ENCODE measurements around the gene MRPL34.
"Not testable (repeated sequence)": the region's sequence is repeated elsewhere in the genome, so short reads cannot be mapped to it uniquely, and the experiment has no call there.

Gene MRPL34

DNA sequence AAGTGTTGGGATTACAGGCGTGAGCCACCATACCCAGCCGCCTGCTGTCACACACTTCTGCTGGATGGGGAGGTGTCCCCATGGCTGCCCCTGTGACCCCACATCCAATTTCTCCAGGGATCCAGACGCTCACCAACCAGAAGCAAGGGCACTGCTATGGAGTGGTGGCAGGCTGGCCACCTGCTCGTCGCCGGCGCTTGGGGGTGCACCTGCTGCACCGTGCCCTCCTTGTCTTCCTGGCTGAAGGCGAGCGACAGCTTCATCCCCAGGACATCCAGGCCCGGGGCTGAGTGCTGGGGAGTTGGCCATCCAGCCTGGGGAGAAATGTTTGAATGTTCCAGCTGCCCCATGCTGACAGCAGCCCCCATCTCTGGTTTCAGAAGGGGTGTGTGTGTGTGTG lies 19.4 kb upstream of the MRPL34 start:
- DNase-seq = no peak

DNA sequence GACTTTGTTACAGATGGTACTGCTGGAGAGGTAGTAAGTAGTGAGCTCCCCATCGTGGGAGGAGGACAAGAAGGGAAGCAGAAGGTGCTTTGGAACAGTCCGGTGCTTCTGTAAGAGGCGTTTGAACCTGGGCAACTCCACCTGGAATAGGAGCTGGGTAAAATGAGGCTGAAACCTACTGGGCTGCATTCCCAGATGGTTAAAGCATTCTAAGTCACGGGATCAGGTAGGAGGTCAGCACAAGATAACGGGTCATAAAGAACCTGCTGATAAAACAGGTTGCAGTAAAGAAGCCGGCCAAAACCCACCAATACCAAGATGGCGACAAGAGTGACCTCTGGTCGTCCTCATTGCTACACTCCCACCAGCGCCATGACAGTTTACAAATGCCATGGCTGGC lies 18.9 kb upstream of the MRPL34 start:
- no peak for DNase-seq

DNA sequence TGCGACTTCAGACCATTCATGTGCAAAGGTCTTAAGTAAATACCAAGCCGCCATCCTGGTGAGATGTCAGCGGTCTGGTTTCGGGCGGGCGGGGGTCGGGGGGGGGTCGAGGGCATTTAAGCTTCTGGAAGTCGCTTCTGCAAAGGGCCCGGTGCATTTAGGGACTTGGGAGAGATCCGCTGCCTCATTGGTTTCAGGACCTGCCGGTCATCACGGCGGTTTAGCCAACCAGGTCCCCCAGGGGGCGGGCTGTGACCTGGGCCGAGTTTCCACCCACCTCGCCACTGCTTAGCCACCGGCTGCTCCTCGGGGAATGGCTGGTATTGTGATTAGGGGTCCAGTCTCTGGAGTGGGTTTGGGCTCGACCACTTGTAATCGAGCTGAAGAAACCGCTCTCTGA lies 16.2 kb upstream of the MRPL34 start:
- DNase-seq = no peak

DNA sequence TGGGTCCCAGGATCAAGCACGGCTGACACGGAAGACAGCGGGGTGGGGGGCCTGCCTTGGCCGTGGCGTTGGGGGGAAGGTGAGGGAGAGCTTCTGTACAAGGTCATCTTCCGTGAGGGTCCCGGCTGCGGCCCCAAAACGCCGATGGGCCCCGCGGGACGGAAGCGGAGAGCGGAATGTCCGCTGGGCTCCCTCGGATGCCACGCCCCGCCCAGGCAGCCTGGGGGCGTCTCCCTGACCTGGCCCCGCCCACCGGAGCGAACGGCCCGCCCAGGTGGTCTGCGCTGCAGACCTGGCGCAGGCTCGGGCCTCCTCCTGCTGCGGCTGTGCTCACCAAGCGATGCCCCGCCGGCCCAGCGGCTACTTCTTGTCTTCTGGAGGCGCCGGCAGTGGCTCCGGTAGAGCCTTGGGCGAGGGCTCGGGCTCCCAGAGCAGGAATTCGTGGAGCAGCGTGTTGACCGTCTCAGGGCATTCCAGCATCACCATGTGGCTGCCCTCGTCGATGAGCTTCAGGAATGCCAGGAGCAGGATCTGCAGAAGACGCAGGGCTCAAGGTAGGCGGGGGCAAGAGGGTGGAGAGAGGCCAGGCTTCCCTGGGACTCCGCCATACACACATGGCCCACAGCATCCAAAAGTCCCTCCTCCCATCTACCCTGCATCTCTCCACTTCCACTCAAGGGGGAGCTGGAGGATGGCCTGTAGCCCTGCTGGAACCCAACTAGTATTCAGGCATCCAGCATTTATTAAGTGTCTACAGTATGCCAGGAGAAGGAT lies 13.2 kb upstream of the MRPL34 start:
- no peak for DNase-seq

DNA sequence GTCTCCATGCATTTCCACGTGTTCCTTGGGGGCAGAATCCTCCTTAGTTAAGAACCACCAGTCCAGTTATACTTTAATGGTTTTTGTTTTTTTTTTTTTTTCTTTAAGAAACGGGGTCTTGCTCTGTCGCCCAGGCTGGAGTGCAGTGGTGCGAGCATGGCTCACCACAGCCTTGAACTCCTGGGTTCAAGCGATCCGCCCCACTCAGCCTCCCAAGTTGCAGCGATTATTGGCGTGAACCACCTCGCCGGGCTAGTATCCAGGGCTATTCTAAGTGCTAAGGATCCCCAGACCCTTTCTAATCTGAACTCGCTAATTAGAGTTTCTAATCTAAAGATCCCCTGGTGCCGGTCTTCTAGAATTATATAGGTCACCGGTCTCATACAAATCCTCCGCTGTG lies 12.1 kb upstream of the MRPL34 start:
- no peak for DNase-seq

DNA sequence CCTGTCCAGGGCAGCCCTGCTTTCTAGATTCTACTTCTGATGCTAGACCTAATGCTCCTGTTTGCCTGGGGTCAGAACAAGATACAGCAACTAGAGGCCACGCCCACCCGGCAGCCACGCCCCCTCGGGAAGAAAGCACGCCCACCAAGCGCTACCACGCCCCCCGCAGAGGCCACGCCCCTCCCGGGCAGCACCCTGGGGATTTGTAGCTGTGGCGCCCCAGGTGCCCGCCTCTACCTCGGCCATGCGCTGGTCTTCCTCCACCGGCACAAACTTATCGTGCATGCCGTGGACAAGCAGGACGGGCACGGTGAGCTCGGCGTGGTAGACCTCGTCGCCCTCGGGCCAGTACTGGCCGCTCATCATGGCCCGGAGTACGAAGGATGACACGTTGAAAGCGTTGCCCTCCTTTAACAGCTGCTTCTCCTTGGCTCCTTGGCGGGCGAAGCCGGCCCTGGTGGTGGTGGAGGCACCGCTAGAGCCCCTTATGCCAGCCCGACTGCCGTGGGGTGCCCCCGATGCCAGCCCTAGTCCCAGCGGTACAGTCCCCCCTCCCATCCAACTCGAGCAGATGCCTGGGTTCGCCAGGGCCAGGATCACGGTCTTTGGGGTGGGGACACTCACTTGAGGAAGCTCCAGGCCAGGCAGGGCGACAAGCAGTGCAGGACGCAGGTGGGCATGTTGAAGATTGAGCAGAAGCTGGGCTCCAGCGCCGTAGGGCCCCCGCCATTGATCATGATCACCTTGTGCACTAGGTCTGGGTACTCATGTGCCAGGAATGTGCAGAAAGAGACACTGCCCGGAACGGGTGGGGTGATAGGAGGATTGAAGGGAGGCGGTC lies 11.4 kb upstream of the MRPL34 start:
- DNase-seq = no peak

DNA sequence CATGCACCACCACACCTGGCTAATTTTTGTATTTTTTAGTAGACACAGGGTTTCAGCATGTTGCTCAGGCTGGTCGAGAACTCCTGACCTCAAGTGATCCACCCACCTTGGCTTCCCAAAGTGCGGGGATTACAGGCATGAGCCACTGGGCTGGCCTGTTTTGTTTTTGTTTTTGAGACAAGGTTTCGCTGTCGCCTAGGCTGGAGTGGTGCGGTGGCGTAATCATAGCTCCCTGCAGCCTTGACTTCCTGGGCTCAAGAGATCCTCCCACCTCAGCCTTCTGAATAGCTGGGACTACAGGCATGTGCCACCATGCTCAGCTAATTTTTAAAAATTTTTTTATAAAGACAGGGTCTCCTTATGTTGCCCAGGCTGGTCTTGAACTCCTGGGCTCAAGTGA lies 10.1 kb upstream of the MRPL34 start:
- DNase-seq = not testable (repeated sequence)

DNA sequence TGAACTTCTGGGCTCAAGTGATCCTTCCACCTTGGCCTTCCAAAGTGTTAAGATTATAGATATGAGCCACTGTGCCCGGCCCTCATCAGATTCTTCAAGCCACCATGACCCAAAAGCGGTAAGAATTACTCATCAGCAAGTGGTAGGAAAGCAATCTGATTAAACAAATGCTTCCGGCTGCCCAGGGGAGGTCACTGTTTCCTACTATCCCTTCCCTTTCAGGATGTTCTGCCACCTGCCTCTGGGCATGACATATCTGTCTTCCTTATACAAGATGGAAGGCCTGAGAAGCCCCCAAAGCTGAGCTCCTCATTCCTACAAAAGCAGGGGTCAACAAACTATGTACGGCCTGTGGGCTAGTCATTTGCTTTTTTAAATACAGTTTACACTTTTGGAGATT lies 9.4 kb upstream of the MRPL34 start:
- DNase-seq = no peak

DNA sequence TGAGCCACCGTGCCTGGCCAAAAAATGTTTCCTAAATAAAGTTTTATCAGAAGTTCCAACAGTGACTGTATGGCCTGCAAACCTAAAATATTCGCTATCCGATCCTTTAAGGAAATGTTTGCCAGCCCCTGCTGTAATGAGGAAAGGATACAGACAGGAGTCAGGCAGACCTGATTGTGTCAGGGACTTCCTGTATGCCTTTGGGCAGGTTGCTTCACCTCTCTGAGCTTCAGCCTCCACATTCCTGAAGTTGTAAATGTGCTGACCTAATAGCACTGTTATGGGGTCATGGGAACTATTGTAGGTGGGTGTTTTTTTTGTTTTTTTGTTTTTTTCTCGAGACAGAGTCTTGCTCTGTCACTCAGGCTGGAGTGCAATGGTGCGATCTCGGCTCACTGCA lies 8.7 kb upstream of the MRPL34 start:
- DNase-seq = no peak

DNA sequence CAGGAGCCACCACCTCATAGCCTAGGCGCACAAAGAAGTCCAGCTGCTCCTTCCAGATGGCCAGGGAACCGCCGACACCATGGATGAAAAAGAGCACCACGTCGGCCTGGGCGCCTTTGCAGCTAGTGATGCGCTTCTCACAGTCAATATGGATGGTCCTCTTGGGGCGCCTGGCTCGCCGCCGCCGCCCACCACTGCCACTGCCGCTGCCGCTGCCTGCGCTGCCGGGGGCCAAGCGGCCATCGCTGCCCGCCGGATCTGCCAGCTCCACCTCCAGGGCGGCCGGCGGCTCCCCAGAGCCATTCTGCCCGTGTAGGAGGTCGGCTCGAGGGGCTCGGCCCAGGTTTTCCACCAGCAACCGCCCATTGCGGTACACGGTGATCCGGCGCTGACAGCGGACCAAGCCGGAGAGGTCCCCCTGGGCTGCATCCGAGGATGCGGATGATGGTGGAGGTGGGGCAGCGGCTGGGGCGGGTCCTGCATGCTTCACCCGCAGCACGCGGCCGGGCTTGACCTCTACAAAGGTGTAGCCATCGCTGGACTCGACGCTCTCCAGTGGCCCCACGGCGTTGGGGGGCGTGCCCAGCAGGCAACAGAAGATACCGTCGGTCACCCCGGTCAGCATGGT lies 4.6 kb upstream of the MRPL34 start:
- DNase-seq = no peak

DNA sequence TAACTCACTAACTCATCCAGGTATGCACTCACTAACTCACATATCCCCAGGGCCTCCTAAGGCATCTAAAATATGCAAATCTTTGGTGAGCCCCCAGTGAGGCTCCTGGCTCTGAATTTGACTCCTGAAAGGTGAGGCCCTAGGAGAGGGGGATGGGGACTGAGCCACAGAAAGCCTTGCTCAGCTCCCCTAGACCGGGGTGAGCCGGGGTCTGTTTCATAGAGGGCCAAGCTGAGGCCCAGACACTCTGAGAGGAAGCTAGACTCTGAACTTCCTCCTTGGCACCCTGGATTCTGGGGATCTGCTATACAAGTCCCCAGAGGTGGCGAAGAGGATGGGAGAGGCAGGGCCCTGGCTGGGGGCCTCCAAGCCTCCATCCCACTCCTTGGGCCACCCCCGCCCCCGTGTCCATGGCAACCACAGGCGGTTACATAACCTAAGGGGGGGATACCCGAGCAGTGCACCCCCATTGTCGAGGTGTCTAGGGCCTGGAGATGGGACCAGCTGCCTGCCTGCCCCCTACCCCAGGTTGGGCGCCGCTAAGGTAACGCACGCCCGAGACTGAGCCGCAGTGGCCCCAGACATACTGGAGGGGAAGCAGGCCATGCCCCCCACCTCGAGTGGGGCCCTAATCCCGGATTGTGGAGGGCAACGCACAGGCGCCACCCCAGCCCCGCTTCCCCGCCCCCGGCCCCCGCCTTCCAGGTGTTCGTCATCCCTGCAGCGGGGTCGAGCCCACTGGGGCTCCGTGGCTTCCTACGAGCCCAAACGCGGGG lies 3.1 kb upstream of the MRPL34 start:
- no peak for DNase-seq

DNA sequence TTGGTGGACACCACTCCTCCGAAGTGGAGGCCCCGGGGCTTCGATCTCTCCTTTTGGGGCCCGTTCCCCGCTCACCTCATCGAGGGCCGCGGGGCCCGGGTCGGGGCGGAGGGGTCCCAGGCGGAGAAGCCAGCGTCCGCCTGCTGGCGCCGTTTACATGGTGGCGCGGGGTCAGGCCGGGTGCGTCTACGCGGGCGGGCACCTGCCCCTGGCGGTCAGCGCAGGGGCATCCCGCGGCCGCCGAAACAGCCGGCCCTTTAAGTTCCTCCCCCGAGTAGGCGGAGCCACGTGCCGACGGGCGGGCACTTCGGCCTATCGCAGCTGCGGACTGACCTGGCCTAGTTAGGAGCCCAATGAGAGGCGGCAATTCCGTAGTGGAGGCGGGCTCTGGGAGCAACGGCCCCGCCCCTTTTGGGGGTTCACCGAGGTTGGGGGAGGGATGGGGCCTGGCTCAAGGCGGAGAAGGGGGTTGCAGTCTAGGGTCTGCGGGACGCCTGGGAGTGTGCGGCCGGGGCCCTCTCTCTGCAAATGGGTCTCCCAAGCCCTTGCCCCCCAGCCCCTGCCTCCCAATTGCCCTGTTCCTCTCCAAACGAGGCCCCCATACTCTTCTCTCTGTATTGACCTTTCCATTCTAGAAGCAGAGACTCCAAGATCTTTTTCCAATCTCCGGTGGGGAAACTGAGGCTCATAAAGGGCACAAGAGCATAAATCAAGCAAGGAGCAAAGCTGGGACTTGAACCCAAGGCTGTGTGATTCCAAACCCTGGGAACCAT lies 2.3 kb upstream of the MRPL34 start, which contains the start of gene ABHD8:
TSS of gene ABHD8 (minus strand) at position 259 of the 773 bp plus-strand sequence. CDS start 1,809 bp downstream, outside the sequence.
- DNase-seq = peak; percentile 88

DNA sequence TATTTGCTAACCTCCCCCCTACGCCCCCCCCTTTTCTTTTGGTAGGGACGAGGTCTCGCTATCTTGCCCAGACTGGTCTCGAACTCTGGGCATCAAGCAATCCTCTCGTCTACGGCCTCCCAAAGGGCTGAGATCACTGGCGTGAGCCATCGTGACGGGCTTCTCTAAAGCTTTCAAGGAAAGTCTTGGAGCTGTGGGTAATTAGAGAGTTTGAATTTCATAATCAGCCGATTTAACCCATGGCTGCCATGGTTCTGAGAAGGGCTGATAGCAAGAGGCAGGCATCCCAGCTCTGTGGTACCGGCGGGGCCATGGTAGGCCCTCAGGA lies 1.8 kb upstream of the MRPL34 start:
- DNase-seq = no peak

DNA sequence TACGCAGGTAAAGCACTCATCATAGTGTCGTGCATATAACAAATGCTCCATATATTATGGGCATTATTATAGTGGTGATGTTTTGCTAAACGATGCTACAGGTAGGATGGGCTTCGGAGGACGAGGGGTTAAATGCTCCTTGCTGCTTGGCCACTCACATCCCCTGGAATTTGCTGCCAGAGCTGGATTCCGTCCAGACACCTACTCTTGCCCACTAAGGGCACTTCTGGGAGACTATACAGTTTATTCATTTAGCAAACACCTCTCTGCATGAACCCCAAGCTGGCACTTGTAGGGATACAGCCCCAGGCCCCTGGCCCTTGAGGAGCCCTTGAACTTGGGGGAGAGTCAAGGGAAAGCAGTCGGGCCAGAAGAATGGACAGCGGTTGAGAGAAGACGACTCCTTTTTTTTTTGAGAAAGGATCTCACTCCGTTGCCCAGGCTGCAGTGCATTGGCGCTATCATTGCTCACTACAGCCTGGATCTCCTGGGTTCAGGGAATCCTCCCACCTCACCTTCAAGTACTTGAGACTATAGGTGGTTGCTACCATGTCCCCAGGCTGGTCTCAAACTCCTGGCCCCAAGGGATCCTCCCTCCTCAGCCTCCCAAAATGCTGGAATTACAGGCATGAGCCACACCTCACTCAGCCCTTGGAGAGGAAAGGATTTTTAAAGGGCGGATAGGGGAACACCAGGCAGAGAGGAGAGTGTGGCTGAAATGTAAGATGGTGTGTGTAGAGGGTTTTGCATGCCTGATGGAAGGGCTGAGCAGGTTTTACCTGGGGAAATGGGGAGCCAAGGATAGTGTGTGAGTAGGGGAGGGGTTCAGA lies 1.1 kb upstream of the MRPL34 start:
- no peak for DNase-seq

DNA sequence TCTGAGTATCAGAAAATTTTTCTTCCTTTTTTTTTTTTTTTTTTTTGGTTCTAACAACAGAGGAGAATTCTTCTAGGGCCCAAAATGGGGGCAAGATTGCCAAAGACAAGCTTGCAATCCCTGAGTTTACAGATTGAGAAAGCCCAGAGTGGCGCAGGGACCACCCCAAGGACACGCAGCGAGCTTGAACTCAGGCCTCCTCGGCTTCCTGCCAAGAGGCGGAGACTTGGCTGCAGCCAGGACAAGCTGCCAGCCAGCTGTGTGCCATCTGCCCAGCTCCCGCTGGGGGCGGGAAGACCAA lies 506 bp upstream of the MRPL34 start:
- DNase-seq = no peak

DNA sequence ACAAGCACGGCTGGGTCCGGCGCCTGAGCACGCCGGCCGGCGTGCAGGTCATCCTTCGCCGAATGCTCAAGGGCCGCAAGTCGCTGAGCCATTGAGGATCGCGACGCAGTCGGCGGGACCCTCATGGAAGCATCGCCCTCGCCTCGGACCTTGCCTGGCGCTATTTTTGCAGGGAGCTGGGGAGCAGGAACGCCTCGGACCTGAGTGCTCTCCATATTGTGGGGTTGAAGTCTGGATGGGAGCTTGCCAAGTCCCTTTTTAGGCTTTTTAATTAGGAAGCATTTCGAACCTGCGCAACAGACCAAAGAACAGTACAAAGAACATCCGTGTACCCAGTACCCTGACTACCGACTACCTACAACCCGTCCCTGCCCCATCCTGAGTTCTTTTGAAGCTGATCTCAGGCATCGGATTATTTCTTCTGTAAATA lies 628 bp downstream of the MRPL34 start:
- DNase-seq = no peak

DNA sequence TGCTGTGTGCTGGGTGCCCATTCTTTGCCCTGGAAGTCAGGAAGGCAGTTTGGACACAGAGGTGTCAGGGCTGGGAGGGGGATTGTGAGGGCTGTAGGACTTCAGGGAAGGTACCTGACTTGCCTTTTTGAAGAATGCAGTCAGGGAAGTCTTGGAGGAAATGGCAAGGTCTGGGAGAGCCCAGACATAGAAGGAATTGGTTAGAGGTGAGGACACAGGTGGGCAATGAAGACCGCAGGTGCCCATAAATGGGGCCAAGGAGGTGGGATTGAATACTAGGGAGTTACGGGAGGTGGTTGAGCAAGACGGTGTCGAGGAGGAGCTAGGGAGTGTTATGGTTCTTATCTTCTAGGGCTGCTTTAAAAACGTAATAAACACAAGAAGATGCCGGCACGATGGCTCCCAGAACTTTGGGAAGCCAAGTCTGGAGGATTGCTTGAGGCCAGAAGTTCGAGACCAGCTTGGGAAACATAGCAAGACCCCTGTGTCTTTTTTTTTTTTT lies 2.3 kb downstream of the MRPL34 start:
- no peak for DNase-seq

DNA sequence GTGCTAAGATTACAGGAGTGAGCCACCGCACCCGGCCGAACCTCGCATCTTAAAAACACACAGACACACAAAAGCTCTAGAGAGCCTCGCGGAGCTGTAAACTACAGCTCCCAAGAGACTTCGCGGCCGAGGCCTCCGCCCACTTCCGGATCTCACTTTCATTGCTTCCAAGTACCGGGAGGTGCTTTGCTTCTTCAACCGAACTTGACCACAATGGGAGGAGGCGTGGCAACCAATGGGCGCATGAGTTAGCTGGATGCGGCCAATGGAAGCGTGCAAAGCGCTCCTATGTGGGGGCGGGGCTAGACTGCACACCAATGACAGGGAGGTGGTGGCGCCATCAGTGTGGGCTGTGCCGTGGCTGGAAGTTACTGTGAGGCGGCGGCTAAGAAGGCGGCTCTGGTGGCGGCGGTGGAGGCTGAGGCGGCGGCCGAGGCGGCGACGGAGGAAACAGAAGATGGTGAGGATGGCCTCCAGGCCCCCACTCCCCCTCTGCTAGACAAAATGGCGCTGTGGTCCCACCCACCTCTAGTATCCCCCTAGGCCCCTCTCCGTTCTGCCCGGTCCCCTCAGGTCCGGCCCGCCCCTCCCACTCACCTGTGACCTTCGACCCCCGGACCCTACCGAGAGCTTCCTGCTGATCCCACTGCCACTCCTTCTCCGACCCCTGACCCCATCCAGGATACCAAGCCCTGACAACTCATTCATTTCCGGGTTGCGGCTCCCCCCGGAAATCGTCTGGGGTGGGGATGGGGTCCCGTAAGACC lies 3.7 kb downstream of the MRPL34 start, which contains the start of gene DDA1:
TSS of gene DDA1 (plus strand) at position 366 of the 767 bp plus-strand sequence. CDS start at position 458, 92 bp downstream.
- peak; percentile 98 for DNase-seq

DNA sequence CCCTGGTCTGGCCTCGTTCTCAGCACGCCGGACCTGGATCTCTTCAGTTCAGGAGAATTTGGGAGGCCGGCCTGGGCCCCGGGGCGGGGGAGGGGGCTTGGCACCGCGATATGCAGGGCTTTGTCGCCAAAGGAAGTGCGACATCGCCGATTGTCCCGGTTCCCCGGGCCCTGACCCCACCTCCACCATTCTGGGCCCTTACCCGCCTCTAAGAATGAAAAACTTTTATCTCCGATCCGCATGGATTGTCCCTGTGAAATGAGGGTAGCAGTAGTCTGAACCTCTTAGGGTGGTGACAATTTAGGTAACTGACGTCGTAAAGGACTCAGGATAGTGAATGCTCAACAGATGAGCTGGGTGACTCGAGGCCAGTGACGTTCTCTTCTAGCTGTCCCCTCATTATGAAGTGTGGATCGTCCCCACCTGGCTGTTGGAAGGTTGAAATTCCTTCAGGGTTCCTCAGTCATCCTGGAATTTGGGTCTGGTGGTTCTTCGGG lies 4.3 kb downstream of the MRPL34 start:
- no peak for DNase-seq
